ENCODE data around the gene CAPZB. TPM values are rescaled to one million over a fixed set of nuclear protein-coding genes. Genes with fewer than 3 reads are reported as not detected.

Gene CAPZB
- total and polyA plus RNA-seq, 2 experiments from 2014 or later, result 229 to 494 TPM

GRCh38 chr1:19483261-19483660 lies 2.1 kb downstream of the CAPZB start:
- TF ChIP-seq EZH2 (IDR thresholded peaks at IDR 0.05; ENCODE audit: insufficient read depth, poor library complexity, severe bottlenecking) (no peak), EZH2phosphoT487 (IDR thresholded peaks at IDR 0.05; ENCODE audit: insufficient read depth, low read depth) (no peak)
- in situ Hi-C loops (cut with MboI), result no loop called here
- Histone ChIP-seq H3K27me3 (replicated peaks; ENCODE audit: insufficient read depth) (no peaks in the 10 kb centered on the region), H2AFZ (no peak overlapping the region), H3K9me3 (ENCODE audit: low read depth) (no peaks in the 10 kb centered on the region), H3F3A (ENCODE audit: insufficient read depth) (peaks cover 29% of the 10 kb centered on the region), H3K4me3 (peak overlapping the region; percentile 91), H3K79me2 (ENCODE audit: insufficient read depth) (peaks cover 83% of the 10 kb centered on the region), H3K9me2 (ENCODE audit: insufficient read depth) (no peaks in the 10 kb centered on the region), H4K20me1 (ENCODE audit: insufficient read depth) (peaks cover 51% of the 10 kb centered on the region), H3K36me3 (ENCODE audit: low read depth) (no peaks in the 10 kb centered on the region; the same call in 1 of the 2 replicates), H3K27ac (peak overlapping the region; percentile 77), H3K9ac (peak overlapping the region; percentile 96), H3K4me2 (ENCODE audit: unreplicated experiment) (peak overlapping the region; percentile 100), H3K4me1 (ENCODE audit: insufficient read depth) (peaks cover 64% of the 10 kb centered on the region)
- no peak for DNase-seq
- WGBS, 2 experiments (ENCODE audit: low coverage in 1 of 2, low lambda C conversion rate in 2 of 2, missing lambda C conversion rate in 2 of 2), result 65% methylated on average over 3 of the region's 3 CpGs

DNA sequence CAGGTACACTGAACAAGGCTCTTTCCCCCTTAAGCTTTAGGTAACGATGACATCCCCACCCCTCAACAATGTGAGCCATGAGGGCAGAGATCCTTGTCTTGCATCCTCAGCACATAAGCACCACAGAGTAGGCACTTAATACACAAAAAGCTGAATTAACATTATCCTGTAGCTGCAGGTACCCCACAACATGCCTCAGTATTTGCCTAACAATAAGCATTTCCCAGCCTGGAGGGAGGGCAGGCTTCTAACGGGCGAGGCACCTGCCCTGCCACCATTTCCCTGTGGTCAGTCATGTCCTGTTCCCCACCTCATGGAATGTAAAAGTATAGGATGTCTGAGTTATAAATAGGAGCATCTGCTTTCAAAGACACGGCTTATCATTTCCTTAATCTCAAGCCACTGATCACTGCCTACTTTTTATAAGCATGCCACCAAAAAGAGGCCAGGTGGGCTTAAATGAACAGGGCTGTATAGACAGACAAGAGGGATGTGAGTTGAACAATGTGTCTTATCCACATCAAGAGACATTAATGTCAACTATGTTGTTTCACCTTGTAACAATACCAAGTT lies 3.4 kb downstream of the CAPZB start:
- WGBS, 2 experiments (ENCODE audit: low coverage in 1 of 2, low lambda C conversion rate in 2 of 2, missing lambda C conversion rate in 2 of 2), result 65 to 73% methylated on average over 4 of the region's 4 CpGs
- Histone ChIP-seq H3K4me1 (ENCODE audit: insufficient read depth) (peaks cover 51% of the 10 kb centered on the region), H3K4me3 (peak overlapping the region; percentile 91), H3K9me3 (ENCODE audit: low read depth) (no peaks in the 10 kb centered on the region), H3K4me2 (ENCODE audit: unreplicated experiment) (peak overlapping the region; percentile 100), H3K36me3 (ENCODE audit: low read depth) (no peaks in the 10 kb centered on the region; the same call in 1 of the 2 replicates), H3K9me2 (ENCODE audit: insufficient read depth) (no peaks in the 10 kb centered on the region), H3K27me3 (replicated peaks; ENCODE audit: insufficient read depth) (no peaks in the 10 kb centered on the region), H4K20me1 (ENCODE audit: insufficient read depth) (peaks cover 53% of the 10 kb centered on the region), H2AFZ (no peak overlapping the region), H3K9ac (peak overlapping the region; percentile 96), H3K27ac (peak overlapping the region; percentile 4; the same call in 1 of the 2 replicates), H3F3A (ENCODE audit: insufficient read depth) (peaks cover 18% of the 10 kb centered on the region), H3K79me2 (ENCODE audit: insufficient read depth) (peaks cover 94% of the 10 kb centered on the region)
- in situ Hi-C loops (cut with MboI), result no loop called here
- no peak for TF ChIP-seq EZH2phosphoT487 (IDR thresholded peaks at IDR 0.05; ENCODE audit: insufficient read depth, low read depth)
- TF ChIP-seq EZH2 (IDR thresholded peaks at IDR 0.05; ENCODE audit: insufficient read depth, poor library complexity, severe bottlenecking), result no peak
- no peak for DNase-seq

GRCh38 chr1:19480282-19480681 lies 5.1 kb downstream of the CAPZB start:
- Histone ChIP-seq H3K27ac (no peak overlapping the region), H3K9ac (no peak overlapping the region), H3K4me1 (ENCODE audit: insufficient read depth) (peaks cover 47% of the 10 kb centered on the region), H3K9me2 (ENCODE audit: insufficient read depth) (no peaks in the 10 kb centered on the region), H3K79me2 (ENCODE audit: insufficient read depth) (peaks cover 100% of the 10 kb centered on the region), H3K27me3 (replicated peaks; ENCODE audit: insufficient read depth) (no peaks in the 10 kb centered on the region), H3K9me3 (ENCODE audit: low read depth) (no peaks in the 10 kb centered on the region), H3K4me2 (ENCODE audit: unreplicated experiment) (peak overlapping the region; percentile 7), H3F3A (ENCODE audit: insufficient read depth) (peaks cover 9% of the 10 kb centered on the region), H3K4me3 (peak overlapping the region; percentile 8; the same call in 1 of the 2 replicates), H2AFZ (no peak overlapping the region), H3K36me3 (ENCODE audit: low read depth) (no peaks in the 10 kb centered on the region; the same call in 1 of the 2 replicates), H4K20me1 (ENCODE audit: insufficient read depth) (peaks cover 59% of the 10 kb centered on the region)
- 44 to 64% methylated on average over 6 of the region's 6 CpGs for WGBS, 2 experiments (ENCODE audit: low coverage in 1 of 2, low lambda C conversion rate in 2 of 2, missing lambda C conversion rate in 2 of 2)
- in situ Hi-C loops (cut with MboI), result no loop called here
- no peak for DNase-seq
- TF ChIP-seq EZH2phosphoT487 (IDR thresholded peaks at IDR 0.05; ENCODE audit: insufficient read depth, low read depth) (no peak), EZH2 (IDR thresholded peaks at IDR 0.05; ENCODE audit: insufficient read depth, poor library complexity, severe bottlenecking) (no peak)

GRCh38 chr1:19479351-19480120 lies 5.8 kb downstream of the CAPZB start:
- TF ChIP-seq EZH2 (IDR thresholded peaks at IDR 0.05; ENCODE audit: insufficient read depth, poor library complexity, severe bottlenecking), result no peak
- no peak for TF ChIP-seq EZH2phosphoT487 (IDR thresholded peaks at IDR 0.05; ENCODE audit: insufficient read depth, low read depth)
- no peak for DNase-seq
- peaks cover 47% of the 10 kb centered on the region for H3K4me1 ChIP-seq (ENCODE audit: insufficient read depth)
- H3K79me2 ChIP-seq (ENCODE audit: insufficient read depth), result peaks cover 100% of the 10 kb centered on the region
- H3K4me3 ChIP-seq, result no peak overlapping the region
- in situ Hi-C loops (cut with MboI), result no loop called here
- no peak overlapping the region for H2AFZ ChIP-seq
- H3K9ac ChIP-seq, result no peak overlapping the region
- 47 to 48% methylated on average over 6 of the region's 6 CpGs for WGBS, 2 experiments (ENCODE audit: low coverage in 1 of 2, low lambda C conversion rate in 2 of 2, missing lambda C conversion rate in 2 of 2)
- no peak overlapping the region for H3K27ac ChIP-seq
- no peaks in the 10 kb centered on the region for H3K9me3 ChIP-seq (ENCODE audit: low read depth)
- H3K9me2 ChIP-seq (ENCODE audit: insufficient read depth), result no peaks in the 10 kb centered on the region
- H3F3A ChIP-seq (ENCODE audit: insufficient read depth), result peaks cover 9% of the 10 kb centered on the region
- H3K36me3 ChIP-seq (ENCODE audit: low read depth), result no peaks in the 10 kb centered on the region; the same call in 1 of the 2 replicates
- no peaks in the 10 kb centered on the region for H3K27me3 ChIP-seq (replicated peaks; ENCODE audit: insufficient read depth)
- peaks cover 66% of the 10 kb centered on the region for H4K20me1 ChIP-seq (ENCODE audit: insufficient read depth)
- no peak overlapping the region for H3K4me2 ChIP-seq (ENCODE audit: unreplicated experiment)
